GM23338 (cell line): ENCODE data around the gene DLG2. TPM values are rescaled to one million over a fixed set of nuclear protein-coding genes. Genes with fewer than 3 reads are reported as not detected.

Experiments
- ATAC-seq: fragments of 200-7000 bp; cut with Tn5 transposase; 3 replicates; pipeline ENCODE4 v1.9.1; 2020
- DNase-seq: peaks from one replicate; pipeline ENCODE4 v3.0.0-alpha.2; 2015; ENCODE audit warnings: low spot score
- H2AFZ ChIP-seq: fragments of 200-600 bp; sonication (generic); 2 replicates; pipeline ENCODE4 v1.8.0; 2016; ENCODE audit warnings: antibody characterized with exemption, mild to moderate bottlenecking, moderate library complexity
- H3F3A ChIP-seq: fragments of 200-600 bp; sonication (generic); replicated peaks from 2 replicates; pipeline ENCODE4 v1.8.0; 2017; ENCODE audit warnings: antibody characterized with exemption, mixed run types, low read depth
- H3K27ac ChIP-seq: fragments of 200-600 bp; sonication (generic); 2 replicates; pipeline ENCODE4 v1.6.1; 2016; ENCODE audit warnings: low read depth
- H3K27me3 ChIP-seq: fragments of 200-600 bp; sonication (generic); 2 replicates; pipeline ENCODE4 v1.8.0; 2016; ENCODE audit warnings: mild to moderate bottlenecking, mixed run types, moderate library complexity; ENCODE audit not compliant: insufficient read depth
- H3K36me3 ChIP-seq: fragments of 200-600 bp; sonication (generic); 2 replicates; pipeline ENCODE4 v1.8.0; 2016; ENCODE audit warnings: mild to moderate bottlenecking; ENCODE audit not compliant: insufficient read depth
- H3K4me1 ChIP-seq: fragments of 200-600 bp; sonication (generic); 2 replicates; pipeline ENCODE4 v1.8.0; 2016; ENCODE audit warnings: mild to moderate bottlenecking, moderate library complexity; ENCODE audit not compliant: insufficient read depth
- H3K4me2 ChIP-seq: fragments of 200-600 bp; sonication (generic); 2 replicates; pipeline ENCODE4 v1.7.1; 2017; ENCODE audit warnings: mixed run types
- H3K4me3 ChIP-seq: fragments of 200-600 bp; sonication (generic); 2 replicates; pipeline ENCODE4 v1.6.1; 2016; ENCODE audit warnings: mixed run types
- H3K79me2 ChIP-seq: fragments of 200-600 bp; sonication (generic); replicated peaks from 2 replicates; pipeline ENCODE4 v1.8.0; 2017; ENCODE audit warnings: mild to moderate bottlenecking; ENCODE audit not compliant: insufficient read depth
- H3K9me2 ChIP-seq: fragments of 200-600 bp; sonication (generic); 2 replicates; pipeline ENCODE4 v1.8.0; 2017; ENCODE audit not compliant: insufficient read depth
- H4K20me1 ChIP-seq: fragments of 200-600 bp; sonication (generic); replicated peaks from 2 replicates; pipeline ENCODE4 v1.8.0; 2017; ENCODE audit warnings: mild to moderate bottlenecking; ENCODE audit not compliant: insufficient read depth
- H3K27ac Mint-ChIP-seq: 2 replicates; pipeline ENCODE4 v1.8.0; 2020; ENCODE audit warnings: inconsistent platforms, mild to moderate bottlenecking, moderate library complexity, mixed read lengths
- H3K27me3 Mint-ChIP-seq: 3 replicates; pipeline ENCODE4 v1.8.0; 2022; ENCODE audit warnings: low read depth, mild to moderate bottlenecking, moderate library complexity, mixed read lengths, inconsistent platforms; ENCODE audit not compliant: insufficient read depth, poor library complexity
- H3K36me3 Mint-ChIP-seq: 3 replicates; pipeline ENCODE4 v1.8.0; 2021; ENCODE audit warnings: low read depth, mild to moderate bottlenecking, inconsistent platforms, moderate library complexity, mixed read lengths
- H3K4me1 Mint-ChIP-seq: 3 replicates; pipeline ENCODE4 v1.8.0; 2020; ENCODE audit warnings: mild to moderate bottlenecking, inconsistent platforms, mixed read lengths
- H3K4me3 Mint-ChIP-seq: 3 replicates; pipeline ENCODE4 v1.8.0; 2021; ENCODE audit warnings: moderate library complexity, mild to moderate bottlenecking, inconsistent platforms, mixed read lengths
- H3K9me3 Mint-ChIP-seq: 3 replicates; pipeline ENCODE4 v1.8.0; 2020; ENCODE audit warnings: moderate library complexity, mild to moderate bottlenecking, inconsistent platforms, mixed read lengths
- CREB1 ChIP-seq: fragments of 250-450 bp; sonication (Bioruptor Pico); IDR thresholded peaks from 2 replicates; pipeline ENCODE4 v1.5.0; 2020; ENCODE audit warnings: low read depth, mild to moderate bottlenecking, moderate library complexity
- EZH2 ChIP-seq: fragments of 200-600 bp; sonication (generic); IDR thresholded peaks from one replicate; pipeline ENCODE4 v1.8.0; 2017; ENCODE audit warnings: antibody characterized with exemption, mild to moderate bottlenecking, low read depth; ENCODE audit not compliant: unreplicated experiment
- EZH2phosphoT487 ChIP-seq: fragments of 200-600 bp; sonication (generic); IDR thresholded peaks from one replicate; pipeline ENCODE4 v1.8.1; 2018; ENCODE audit warnings: antibody characterized with exemption; ENCODE audit not compliant: unreplicated experiment
- JUNB ChIP-seq: IDR thresholded peaks from one replicate; pipeline ENCODE4 v1.6.1; 2016; ENCODE audit warnings: antibody characterized with exemption; ENCODE audit not compliant: unreplicated experiment
- NANOG ChIP-seq: IDR thresholded peaks from 2 replicates; pipeline ENCODE4 v1.6.1; 2016; ENCODE audit warnings: antibody characterized with exemption, borderline replicate concordance
- POLR2AphosphoS5 ChIP-seq: IDR thresholded peaks from 2 replicates; pipeline ENCODE4 v1.6.1; 2016; ENCODE audit warnings: antibody characterized with exemption, low read depth
- STAT1 ChIP-seq: IDR thresholded peaks from one replicate; pipeline ENCODE4 v1.6.1; 2016; ENCODE audit warnings: antibody characterized with exemption; ENCODE audit not compliant: unreplicated experiment
- ZNF114 ChIP-seq: fragments of 250-450 bp; sonication (Bioruptor Pico); IDR thresholded peaks from 2 replicates; pipeline ENCODE4 v1.5.0; 2020; ENCODE audit warnings: mild to moderate bottlenecking, moderate library complexity
- ZNF331 ChIP-seq: fragments of 250-450 bp; sonication (Bioruptor Pico); IDR thresholded peaks from 2 replicates; pipeline ENCODE4 v1.5.0; 2020; ENCODE audit warnings: low read depth, mild to moderate bottlenecking, moderate library complexity
- polyA plus RNA-seq: library from polyadenylated mRNA; unstranded; fragments of >200 nt; fragmentation: Nextera tagmentation; extraction: Ambion mirVana; gene quantifications from 2 replicates; pipeline ENCODE4 v1.2.1, GENCODE V29; 2016
- total RNA-seq: library from RNA; depleted of rRNA; stranded (reverse); fragments of >200 nt; shearing (Covaris generic); gene quantifications from 2 replicates; pipeline ENCODE4 v1.2.3, GENCODE V29; 2014
- TF ChIP-seq, protein P1 (sequence below): IDR thresholded peaks from one replicate; pipeline ENCODE4 v1.6.1; 2018; ENCODE audit warnings: antibody characterized with exemption; ENCODE audit not compliant: unreplicated experiment
- TF ChIP-seq, protein P2 (sequence below), 2 experiments: fragments of 200-600 bp in 1 of 2; sonication (generic) in 1 of 2; conservative IDR thresholded peaks; 2 replicates each; pipeline versions ENCODE4 v1.5.1 to v1.6.1; 2016 to 2017; ENCODE audit warnings: antibody characterized with exemption in 2 of 2, low read depth in 2 of 2, mild to moderate bottlenecking in 2 of 2, moderate library complexity in 1 of 2
- TF ChIP-seq, protein P3 (sequence below): IDR thresholded peaks from 2 replicates; pipeline ENCODE4 v1.6.1; 2016; ENCODE audit warnings: antibody characterized with exemption

DLG2 gene
- total and polyA plus RNA-seq, 2 experiments from 2014 or later = 19.8 to 21.5 TPM

DNA sequence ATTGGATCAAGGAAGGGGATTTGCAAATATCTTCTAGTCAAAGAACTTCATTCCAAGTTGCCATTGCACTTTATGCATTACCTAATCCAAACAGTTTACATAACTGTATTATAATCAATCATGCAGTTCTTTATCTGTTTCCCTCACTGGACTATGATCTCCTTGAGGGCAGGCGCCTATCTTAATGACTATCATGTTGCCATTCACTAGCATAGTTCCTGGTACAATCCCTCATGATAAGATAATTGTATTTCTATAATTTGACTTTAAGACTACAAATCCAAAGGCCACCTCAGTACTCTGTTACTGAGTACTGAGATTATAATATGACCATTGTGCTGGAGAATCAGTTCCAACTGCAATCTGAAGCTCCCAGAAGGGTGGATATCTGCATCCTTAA, 2062.3 kb downstream of the DLG2 start (continued):
- TF ChIP-seq, protein P1, sequence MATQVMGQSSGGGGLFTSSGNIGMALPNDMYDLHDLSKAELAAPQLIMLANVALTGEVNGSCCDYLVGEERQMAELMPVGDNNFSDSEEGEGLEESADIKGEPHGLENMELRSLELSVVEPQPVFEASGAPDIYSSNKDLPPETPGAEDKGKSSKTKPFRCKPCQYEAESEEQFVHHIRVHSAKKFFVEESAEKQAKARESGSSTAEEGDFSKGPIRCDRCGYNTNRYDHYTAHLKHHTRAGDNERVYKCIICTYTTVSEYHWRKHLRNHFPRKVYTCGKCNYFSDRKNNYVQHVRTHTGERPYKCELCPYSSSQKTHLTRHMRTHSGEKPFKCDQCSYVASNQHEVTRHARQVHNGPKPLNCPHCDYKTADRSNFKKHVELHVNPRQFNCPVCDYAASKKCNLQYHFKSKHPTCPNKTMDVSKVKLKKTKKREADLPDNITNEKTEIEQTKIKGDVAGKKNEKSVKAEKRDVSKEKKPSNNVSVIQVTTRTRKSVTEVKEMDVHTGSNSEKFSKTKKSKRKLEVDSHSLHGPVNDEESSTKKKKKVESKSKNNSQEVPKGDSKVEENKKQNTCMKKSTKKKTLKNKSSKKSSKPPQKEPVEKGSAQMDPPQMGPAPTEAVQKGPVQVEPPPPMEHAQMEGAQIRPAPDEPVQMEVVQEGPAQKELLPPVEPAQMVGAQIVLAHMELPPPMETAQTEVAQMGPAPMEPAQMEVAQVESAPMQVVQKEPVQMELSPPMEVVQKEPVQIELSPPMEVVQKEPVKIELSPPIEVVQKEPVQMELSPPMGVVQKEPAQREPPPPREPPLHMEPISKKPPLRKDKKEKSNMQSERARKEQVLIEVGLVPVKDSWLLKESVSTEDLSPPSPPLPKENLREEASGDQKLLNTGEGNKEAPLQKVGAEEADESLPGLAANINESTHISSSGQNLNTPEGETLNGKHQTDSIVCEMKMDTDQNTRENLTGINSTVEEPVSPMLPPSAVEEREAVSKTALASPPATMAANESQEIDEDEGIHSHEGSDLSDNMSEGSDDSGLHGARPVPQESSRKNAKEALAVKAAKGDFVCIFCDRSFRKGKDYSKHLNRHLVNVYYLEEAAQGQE = no peak
- TF ChIP-seq NANOG (no peak), JUNB (no peak), POLR2AphosphoS5 (no peak)
- TF ChIP-seq, protein P2, sequence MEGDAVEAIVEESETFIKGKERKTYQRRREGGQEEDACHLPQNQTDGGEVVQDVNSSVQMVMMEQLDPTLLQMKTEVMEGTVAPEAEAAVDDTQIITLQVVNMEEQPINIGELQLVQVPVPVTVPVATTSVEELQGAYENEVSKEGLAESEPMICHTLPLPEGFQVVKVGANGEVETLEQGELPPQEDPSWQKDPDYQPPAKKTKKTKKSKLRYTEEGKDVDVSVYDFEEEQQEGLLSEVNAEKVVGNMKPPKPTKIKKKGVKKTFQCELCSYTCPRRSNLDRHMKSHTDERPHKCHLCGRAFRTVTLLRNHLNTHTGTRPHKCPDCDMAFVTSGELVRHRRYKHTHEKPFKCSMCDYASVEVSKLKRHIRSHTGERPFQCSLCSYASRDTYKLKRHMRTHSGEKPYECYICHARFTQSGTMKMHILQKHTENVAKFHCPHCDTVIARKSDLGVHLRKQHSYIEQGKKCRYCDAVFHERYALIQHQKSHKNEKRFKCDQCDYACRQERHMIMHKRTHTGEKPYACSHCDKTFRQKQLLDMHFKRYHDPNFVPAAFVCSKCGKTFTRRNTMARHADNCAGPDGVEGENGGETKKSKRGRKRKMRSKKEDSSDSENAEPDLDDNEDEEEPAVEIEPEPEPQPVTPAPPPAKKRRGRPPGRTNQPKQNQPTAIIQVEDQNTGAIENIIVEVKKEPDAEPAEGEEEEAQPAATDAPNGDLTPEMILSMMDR (conservative IDR thresholded peaks at IDR 0.05; ENCODE audit: low read depth in 2 of 2) = no peak

DNA sequence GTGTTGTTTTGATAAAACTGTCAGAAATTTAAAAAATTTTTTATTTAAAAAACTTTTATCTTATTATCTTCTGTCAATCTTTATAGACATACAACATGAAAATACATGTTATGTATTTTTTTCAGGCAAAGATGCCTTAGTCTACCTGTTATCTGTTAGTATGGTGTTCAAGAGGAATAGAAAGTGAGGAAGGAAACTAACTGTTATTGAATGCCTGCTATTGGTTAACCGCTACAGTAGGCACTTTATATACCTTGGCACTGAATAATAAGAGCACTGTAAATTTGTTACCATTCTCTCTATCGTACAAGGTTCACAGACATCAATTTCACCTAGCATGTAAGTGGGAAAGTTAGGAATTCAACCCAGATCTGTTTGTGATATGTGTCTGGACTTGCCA, 2068.9 kb downstream of the DLG2 start:
- Mint-ChIP-seq H3K9me3 (no peaks in the 10 kb centered on the region), H3K36me3 (no peaks in the 10 kb centered on the region), H3K4me1 (peaks cover 14% of the 10 kb centered on the region), H3K27ac (no peak overlapping the region), H3K4me3 (no peak overlapping the region), H3K27me3 (no peaks in the 10 kb centered on the region)
- Histone ChIP-seq H3K4me3 (no peak overlapping the region), H3F3A (no peaks in the 10 kb centered on the region), H3K4me2 (no peak overlapping the region), H3K9me2 (no peaks in the 10 kb centered on the region), H2AFZ (no peak overlapping the region), H3K79me2 (no peaks in the 10 kb centered on the region), H4K20me1 (no peaks in the 10 kb centered on the region), H3K27me3 (no peaks in the 10 kb centered on the region), H3K4me1 (no peaks in the 10 kb centered on the region; the same call in 1 of the 2 replicates), H3K27ac (no peak overlapping the region), H3K36me3 (no peaks in the 10 kb centered on the region)
- ATAC-seq = no peak
- no peak for TF ChIP-seq JUNB
- no peak for DNase-seq

DNA sequence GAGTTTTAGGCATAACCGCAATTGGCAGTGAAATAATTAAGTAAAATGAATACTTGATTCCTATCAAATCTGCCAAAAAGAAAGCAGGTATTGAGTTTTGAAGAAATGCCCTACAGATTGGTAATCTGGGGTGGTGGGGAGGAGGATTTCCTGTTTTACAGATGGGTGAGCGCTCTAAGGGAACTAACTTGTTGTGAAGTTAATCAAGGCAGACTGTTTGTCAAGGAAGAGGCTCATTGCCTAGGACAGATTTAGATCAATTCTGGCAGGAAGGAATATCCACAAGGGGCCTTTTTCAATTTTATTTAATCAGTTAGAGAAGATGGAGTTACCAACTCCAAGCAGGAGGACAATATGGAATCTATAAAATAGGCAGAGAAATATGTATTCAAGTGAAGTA, 2069.5 kb downstream of the DLG2 start:
- Histone ChIP-seq H3K27ac (no peak overlapping the region), H4K20me1 (no peaks in the 10 kb centered on the region), H3K4me2 (no peak overlapping the region), H3K36me3 (no peaks in the 10 kb centered on the region), H3K4me3 (no peak overlapping the region), H3K27me3 (no peaks in the 10 kb centered on the region), H2AFZ (no peak overlapping the region), H3K79me2 (no peaks in the 10 kb centered on the region), H3K9me2 (no peaks in the 10 kb centered on the region), H3K4me1 (no peaks in the 10 kb centered on the region; the same call in 1 of the 2 replicates), H3F3A (no peaks in the 10 kb centered on the region)
- H3K27ac Mint-ChIP-seq = no peak overlapping the region
- H3K27me3 Mint-ChIP-seq = no peaks in the 10 kb centered on the region
- H3K36me3 Mint-ChIP-seq = no peaks in the 10 kb centered on the region
- no peak overlapping the region for H3K4me3 Mint-ChIP-seq
- H3K4me1 Mint-ChIP-seq = peaks cover 16% of the 10 kb centered on the region
- no peak for ATAC-seq
- DNase-seq = no peak
- no peaks in the 10 kb centered on the region for H3K9me3 Mint-ChIP-seq
- TF ChIP-seq ZNF331 (CRISPR knock-in tag) = no peak
- TF ChIP-seq JUNB = no peak
- TF ChIP-seq, protein P3, sequence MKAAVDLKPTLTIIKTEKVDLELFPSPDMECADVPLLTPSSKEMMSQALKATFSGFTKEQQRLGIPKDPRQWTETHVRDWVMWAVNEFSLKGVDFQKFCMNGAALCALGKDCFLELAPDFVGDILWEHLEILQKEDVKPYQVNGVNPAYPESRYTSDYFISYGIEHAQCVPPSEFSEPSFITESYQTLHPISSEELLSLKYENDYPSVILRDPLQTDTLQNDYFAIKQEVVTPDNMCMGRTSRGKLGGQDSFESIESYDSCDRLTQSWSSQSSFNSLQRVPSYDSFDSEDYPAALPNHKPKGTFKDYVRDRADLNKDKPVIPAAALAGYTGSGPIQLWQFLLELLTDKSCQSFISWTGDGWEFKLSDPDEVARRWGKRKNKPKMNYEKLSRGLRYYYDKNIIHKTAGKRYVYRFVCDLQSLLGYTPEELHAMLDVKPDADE = no peak
- TF ChIP-seq EZH2 = no peak
- no peak for TF ChIP-seq CREB1 (CRISPR knock-in tag)
- no peak for TF ChIP-seq STAT1
- TF ChIP-seq ZNF114 = no peak
- no peak for TF ChIP-seq EZH2phosphoT487
- TF ChIP-seq POLR2AphosphoS5 = no peak
- TF ChIP-seq NANOG = no peak
